Measurements from ENCODE around the gene PHC2. TPM values are rescaled to one million over a fixed set of nuclear protein-coding genes. Genes with fewer than 3 reads are reported as not detected.
"Not testable (repeated sequence)": the region's sequence is repeated elsewhere in the genome, so short reads cannot be mapped to it uniquely, and the experiment has no call there.

The PHC2 gene
- total RNA-seq, 1 experiment from 2014 or later = 245 TPM

GRCh38 chr1:33294071-33295010 is 136.6 kb downstream of the PHC2 start:
- no peak for DNase-seq (ENCODE audit: low read depth)

- DNase-seq (ENCODE audit: low read depth) = no peak
Observed at GRCh38 chr1:33292726-33293340, 138.1 kb downstream of the PHC2 start.

GRCh38 chr1:33290615-33291014 is 140.3 kb downstream of the PHC2 start:
- not testable (repeated sequence) for DNase-seq (ENCODE audit: low read depth)

- no peak for DNase-seq (ENCODE audit: low read depth)
Observed at GRCh38 chr1:33289858-33290154, 141.1 kb downstream of the PHC2 start.

- DNase-seq (ENCODE audit: low read depth) = no peak
Observed at GRCh38 chr1:33288976-33289857, 141.7 kb downstream of the PHC2 start.

- no peak for DNase-seq (ENCODE audit: low read depth)
Observed at GRCh38 chr1:33287317-33287716, 143.6 kb downstream of the PHC2 start.

- no peak for DNase-seq (ENCODE audit: low read depth)
Observed at GRCh38 chr1:33286451-33287185, 144.3 kb downstream of the PHC2 start.

GRCh38 chr1:33284049-33284448 is 146.8 kb downstream of the PHC2 start:
- no peak for DNase-seq (ENCODE audit: low read depth)

- no peak for DNase-seq (ENCODE audit: low read depth)
Observed at GRCh38 chr1:33282791-33283190, 148.1 kb downstream of the PHC2 start.

GRCh38 chr1:33281554-33282303 is 149.2 kb downstream of the PHC2 start:
- no peak for DNase-seq (ENCODE audit: low read depth)

GRCh38 chr1:33280091-33280661 is 150.7 kb downstream of the PHC2 start:
- no peak for DNase-seq (ENCODE audit: low read depth)

GRCh38 chr1:33277488-33278084 is 153.3 kb downstream of the PHC2 start:
- DNase-seq (ENCODE audit: low read depth) = no peak

GRCh38 chr1:33276573-33277298 is 154.2 kb downstream of the PHC2 start:
- no peak for DNase-seq (ENCODE audit: low read depth)

- DNase-seq (ENCODE audit: low read depth) = no peak
Observed at GRCh38 chr1:33275706-33276572, 155.0 kb downstream of the PHC2 start.

- DNase-seq (ENCODE audit: low read depth) = no peak
Observed at GRCh38 chr1:33275195-33275594, 155.7 kb downstream of the PHC2 start.

GRCh38 chr1:33274446-33274845 is 156.4 kb downstream of the PHC2 start:
- DNase-seq (ENCODE audit: low read depth) = no peak

GRCh38 chr1:33273961-33274371 is 156.9 kb downstream of the PHC2 start:
- DNase-seq (ENCODE audit: low read depth) = no peak

Data from LHCN-M2 (cell line).